ENCODE data around the gene PXDN. TPM values are rescaled to one million over a fixed set of nuclear protein-coding genes. Genes with fewer than 3 reads are reported as not detected.

The PXDN gene
- total and polyA plus RNA-seq, 9 donors = 36.0 to 116 (median 54.5) TPM

- TF ChIP-seq POLR2A (IDR thresholded peaks at IDR 0.05) (no peak), CTCF (IDR thresholded peaks at IDR 0.05) (no peak), EP300 (IDR thresholded peaks at IDR 0.05) (no peak)
- peak in 4 of 5 donors; percentile 36 to 65 (median 62) for DNase-seq
- 22 to 31% (median 23%) methylated on average over 15 to 16 of the region's 16 CpGs for WGBS, 3 donors
- intact Hi-C loops (cut with DNase I) = loop anchor here in 3 of 4 donors (5.0 kb wide), 2 partner anchors 66 to 151 kb away; partner anchors contain the start of gene PXDN (in 2 of the 3)
- Histone ChIP-seq H3K27ac (peak overlapping the region in 1 of 2 donors; percentile 20), H3K4me1 (ENCODE audit: insufficient read depth) (peaks cover 9% of the 10 kb centered on the region), H3K9me3 (no peaks in the 10 kb centered on the region), H3K4me3 (no peak overlapping the region), H3K27me3 (no peaks in the 10 kb centered on the region), H3K36me3 (no peaks in the 10 kb centered on the region)
Observed at GRCh38 chr2:1591461-1591770, 152.9 kb downstream of the PXDN start.

GRCh38 chr2:1590596-1591460, 153.5 kb downstream of the PXDN start:
- TF ChIP-seq EP300 (IDR thresholded peaks at IDR 0.05) (no peak), CTCF (IDR thresholded peaks at IDR 0.05) (no peak), POLR2A (IDR thresholded peaks at IDR 0.05) (no peak)
- Histone ChIP-seq H3K27ac (peak overlapping the region in 1 of 2 donors; percentile 20), H3K9me3 (no peaks in the 10 kb centered on the region), H3K4me1 (ENCODE audit: insufficient read depth) (peaks cover 9% of the 10 kb centered on the region), H3K27me3 (no peaks in the 10 kb centered on the region), H3K4me3 (no peak overlapping the region), H3K36me3 (no peaks in the 10 kb centered on the region)
- peak in 4 of 5 donors; percentile 46 to 75 (median 66) for DNase-seq
- intact Hi-C loops (cut with DNase I) = loop anchor here in 3 of 4 donors (5.0 kb wide), 2 partner anchors 66 to 151 kb away; partner anchors contain the start of gene PXDN (in 2 of the 3)
- WGBS, 3 donors = 66 to 68% (median 67%) methylated on average over 18 of the region's 18 CpGs

- no peaks in the 10 kb centered on the region for H3K27me3 ChIP-seq
- DNase-seq = peak in 1 of 5 donors; percentile 18
- no peak overlapping the region for H3K4me3 ChIP-seq
- H3K9me3 ChIP-seq = no peaks in the 10 kb centered on the region
- peaks cover 9% of the 10 kb centered on the region for H3K4me1 ChIP-seq (ENCODE audit: insufficient read depth)
- no peaks in the 10 kb centered on the region for H3K36me3 ChIP-seq
- intact Hi-C loops (cut with DNase I) = loop anchor here in 1 of 4 donors (5.0 kb wide), 1 partner anchor 158 kb away; no protein-coding TSS in a partner anchor
- 69 to 75% (median 70%) methylated on average over 15 of the region's 15 CpGs for WGBS, 3 donors
- TF ChIP-seq CTCF (IDR thresholded peaks at IDR 0.05) (no peak), EP300 (IDR thresholded peaks at IDR 0.05) (no peak), POLR2A (IDR thresholded peaks at IDR 0.05) (no peak)
- H3K27ac ChIP-seq = no peak overlapping the region
Observed at GRCh38 chr2:1588978-1589621, 155.2 kb downstream of the PXDN start.

- H3K27ac ChIP-seq = no peak overlapping the region
- H3K4me3 ChIP-seq = no peak overlapping the region
- intact Hi-C loops (cut with DNase I) = loop anchor here in 1 of 4 donors (5.0 kb wide), 1 partner anchor 159 kb away; no protein-coding TSS in a partner anchor
- no peak for TF ChIP-seq CTCF (IDR thresholded peaks at IDR 0.05)
- no peak for TF ChIP-seq POLR2A (IDR thresholded peaks at IDR 0.05)
- TF ChIP-seq EP300 (IDR thresholded peaks at IDR 0.05) = no peak
- 82 to 86% (median 84%) methylated on average over 27 of the region's 27 CpGs for WGBS, 3 donors
- H3K4me1 ChIP-seq (ENCODE audit: insufficient read depth) = peaks cover 4% of the 10 kb centered on the region
- no peaks in the 10 kb centered on the region for H3K9me3 ChIP-seq
- H3K27me3 ChIP-seq = no peaks in the 10 kb centered on the region
- H3K36me3 ChIP-seq = no peaks in the 10 kb centered on the region
- peak in 2 of 5 donors; percentile 12 to 21 for DNase-seq
Observed at GRCh38 chr2:1588051-1588977, 156.0 kb downstream of the PXDN start.
